22Rv1 (cell line): ENCODE measurements around the gene CUL4A.

Source experiments
- ZFX ChIP-seq: fragments of 450-650 bp; IDR thresholded peaks from 2 replicates; pipeline ENCODE4 v1.6.1; 2017; ENCODE audit warnings: antibody characterized with exemption, borderline replicate concordance
- TF ChIP-seq, protein P1 (sequence below): fragments of 450-650 bp; IDR thresholded peaks from 2 replicates; pipeline ENCODE4 v1.5.1; 2017; ENCODE audit warnings: mild to moderate bottlenecking

DNA sequence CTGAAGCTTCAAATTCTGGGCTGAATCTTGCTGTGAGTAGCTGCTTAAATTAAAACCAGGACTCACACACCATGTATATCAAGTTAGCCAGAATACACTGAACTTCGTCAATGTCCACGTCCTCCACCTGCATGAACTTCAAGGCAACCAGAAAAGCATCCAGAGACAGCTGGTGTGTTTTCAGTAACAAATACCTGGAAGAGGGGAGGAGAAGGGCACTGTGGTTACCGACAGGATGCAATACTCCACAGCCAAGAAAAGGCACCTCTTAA is 30.6 kb upstream of the CUL4A start:
- TF ChIP-seq, protein P1, sequence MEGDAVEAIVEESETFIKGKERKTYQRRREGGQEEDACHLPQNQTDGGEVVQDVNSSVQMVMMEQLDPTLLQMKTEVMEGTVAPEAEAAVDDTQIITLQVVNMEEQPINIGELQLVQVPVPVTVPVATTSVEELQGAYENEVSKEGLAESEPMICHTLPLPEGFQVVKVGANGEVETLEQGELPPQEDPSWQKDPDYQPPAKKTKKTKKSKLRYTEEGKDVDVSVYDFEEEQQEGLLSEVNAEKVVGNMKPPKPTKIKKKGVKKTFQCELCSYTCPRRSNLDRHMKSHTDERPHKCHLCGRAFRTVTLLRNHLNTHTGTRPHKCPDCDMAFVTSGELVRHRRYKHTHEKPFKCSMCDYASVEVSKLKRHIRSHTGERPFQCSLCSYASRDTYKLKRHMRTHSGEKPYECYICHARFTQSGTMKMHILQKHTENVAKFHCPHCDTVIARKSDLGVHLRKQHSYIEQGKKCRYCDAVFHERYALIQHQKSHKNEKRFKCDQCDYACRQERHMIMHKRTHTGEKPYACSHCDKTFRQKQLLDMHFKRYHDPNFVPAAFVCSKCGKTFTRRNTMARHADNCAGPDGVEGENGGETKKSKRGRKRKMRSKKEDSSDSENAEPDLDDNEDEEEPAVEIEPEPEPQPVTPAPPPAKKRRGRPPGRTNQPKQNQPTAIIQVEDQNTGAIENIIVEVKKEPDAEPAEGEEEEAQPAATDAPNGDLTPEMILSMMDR, result no peak
- TF ChIP-seq ZFX, result no peak
